Measurements from ENCODE around the gene CAMTA1.

Gene CAMTA1

DNA sequence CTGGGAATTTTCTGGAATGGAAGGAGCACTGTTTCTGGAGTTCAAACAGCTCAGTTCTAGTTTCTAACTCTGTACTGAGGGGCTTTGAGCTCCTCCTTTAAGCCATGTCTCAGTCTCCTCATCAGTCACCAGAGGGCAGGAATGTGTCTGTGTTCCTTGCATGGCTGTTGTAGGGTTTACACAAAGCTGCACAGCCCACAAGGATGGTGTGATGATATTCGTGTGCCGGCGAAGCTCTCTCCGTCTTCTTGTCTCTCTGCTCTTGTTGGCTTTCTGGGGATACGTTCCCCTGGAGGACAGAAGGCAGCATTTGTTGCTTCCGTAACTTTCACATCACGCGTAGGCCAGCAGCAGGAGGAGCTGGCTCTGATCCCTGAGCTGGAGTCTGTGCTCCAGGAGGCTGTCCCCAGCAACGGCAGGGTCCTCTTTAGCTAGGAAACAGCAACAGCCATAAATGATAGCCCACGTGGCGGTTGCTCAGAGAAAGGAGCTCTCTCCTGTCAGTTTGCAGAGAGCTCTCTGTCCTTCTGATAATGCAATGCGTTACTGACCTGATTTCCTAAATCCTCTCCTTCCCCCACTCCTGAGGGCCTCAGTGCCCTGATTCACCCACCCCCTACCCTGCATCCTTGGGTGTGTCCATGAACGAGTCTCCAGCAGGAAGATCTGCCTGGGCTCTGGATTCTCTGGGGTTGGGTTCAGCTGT, 796.7 kb downstream of the CAMTA1 start:
- H3K27me3 ChIP-seq (ENCODE audit: insufficient read depth, poor library complexity, severe bottlenecking) = no peaks in the 10 kb centered on the region
- H3K36me3 ChIP-seq (ENCODE audit: low read depth) = no peaks in the 10 kb centered on the region
- TF ChIP-seq, protein P1, sequence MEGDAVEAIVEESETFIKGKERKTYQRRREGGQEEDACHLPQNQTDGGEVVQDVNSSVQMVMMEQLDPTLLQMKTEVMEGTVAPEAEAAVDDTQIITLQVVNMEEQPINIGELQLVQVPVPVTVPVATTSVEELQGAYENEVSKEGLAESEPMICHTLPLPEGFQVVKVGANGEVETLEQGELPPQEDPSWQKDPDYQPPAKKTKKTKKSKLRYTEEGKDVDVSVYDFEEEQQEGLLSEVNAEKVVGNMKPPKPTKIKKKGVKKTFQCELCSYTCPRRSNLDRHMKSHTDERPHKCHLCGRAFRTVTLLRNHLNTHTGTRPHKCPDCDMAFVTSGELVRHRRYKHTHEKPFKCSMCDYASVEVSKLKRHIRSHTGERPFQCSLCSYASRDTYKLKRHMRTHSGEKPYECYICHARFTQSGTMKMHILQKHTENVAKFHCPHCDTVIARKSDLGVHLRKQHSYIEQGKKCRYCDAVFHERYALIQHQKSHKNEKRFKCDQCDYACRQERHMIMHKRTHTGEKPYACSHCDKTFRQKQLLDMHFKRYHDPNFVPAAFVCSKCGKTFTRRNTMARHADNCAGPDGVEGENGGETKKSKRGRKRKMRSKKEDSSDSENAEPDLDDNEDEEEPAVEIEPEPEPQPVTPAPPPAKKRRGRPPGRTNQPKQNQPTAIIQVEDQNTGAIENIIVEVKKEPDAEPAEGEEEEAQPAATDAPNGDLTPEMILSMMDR (IDR thresholded peaks at IDR 0.05; ENCODE audit: poor library complexity, severe bottlenecking) = no peak
- no peak overlapping the region for H3K27ac ChIP-seq (ENCODE audit: poor library complexity, severe bottlenecking)
- H3K9me3 ChIP-seq (ENCODE audit: severe bottlenecking) = no peaks in the 10 kb centered on the region
- no peak for ATAC-seq (ENCODE audit: low read depth)
- H3K4me3 ChIP-seq (ENCODE audit: severe bottlenecking) = no peak overlapping the region
- peak; percentile 25 for DNase-seq (ENCODE audit: low spot score)
- no peaks in the 10 kb centered on the region for H3K4me1 ChIP-seq (ENCODE audit: insufficient read depth, poor library complexity, severe bottlenecking)

DNA sequence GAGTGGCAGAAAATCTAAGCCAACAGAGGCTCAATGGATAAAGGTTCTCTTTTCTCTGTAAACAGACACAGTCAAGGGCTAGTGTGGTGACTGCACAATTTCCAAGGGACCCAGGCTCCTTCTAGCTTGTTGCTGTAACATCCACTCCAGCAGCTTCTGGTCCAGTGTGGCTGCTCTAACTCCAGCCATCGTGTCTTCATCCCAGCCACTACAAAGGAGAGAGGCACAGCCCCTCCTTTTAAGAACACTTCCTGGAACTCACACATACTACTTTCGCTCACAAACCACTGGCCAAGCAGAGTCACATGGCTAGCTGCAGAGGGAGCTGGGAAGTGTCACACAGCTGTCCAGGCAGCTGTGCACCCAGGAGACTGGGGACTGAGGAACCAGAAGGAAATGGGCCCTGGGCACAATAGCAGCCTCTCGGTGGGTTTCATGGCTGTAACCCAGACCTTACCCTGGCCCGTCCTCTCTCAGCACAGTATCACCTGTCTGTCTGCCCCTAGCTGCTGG, 797.3 kb downstream of the CAMTA1 start:
- TF ChIP-seq, protein P1 (IDR thresholded peaks at IDR 0.05; ENCODE audit: poor library complexity, severe bottlenecking) = no peak
- Histone ChIP-seq H3K27me3 (ENCODE audit: insufficient read depth, poor library complexity, severe bottlenecking) (no peaks in the 10 kb centered on the region), H3K4me3 (ENCODE audit: severe bottlenecking) (no peak overlapping the region), H3K4me1 (ENCODE audit: insufficient read depth, poor library complexity, severe bottlenecking) (no peaks in the 10 kb centered on the region), H3K9me3 (ENCODE audit: severe bottlenecking) (no peaks in the 10 kb centered on the region), H3K27ac (ENCODE audit: poor library complexity, severe bottlenecking) (no peak overlapping the region), H3K36me3 (ENCODE audit: low read depth) (no peaks in the 10 kb centered on the region)
- no peak for DNase-seq (ENCODE audit: low spot score)
- no peak for ATAC-seq (ENCODE audit: low read depth)

DNA sequence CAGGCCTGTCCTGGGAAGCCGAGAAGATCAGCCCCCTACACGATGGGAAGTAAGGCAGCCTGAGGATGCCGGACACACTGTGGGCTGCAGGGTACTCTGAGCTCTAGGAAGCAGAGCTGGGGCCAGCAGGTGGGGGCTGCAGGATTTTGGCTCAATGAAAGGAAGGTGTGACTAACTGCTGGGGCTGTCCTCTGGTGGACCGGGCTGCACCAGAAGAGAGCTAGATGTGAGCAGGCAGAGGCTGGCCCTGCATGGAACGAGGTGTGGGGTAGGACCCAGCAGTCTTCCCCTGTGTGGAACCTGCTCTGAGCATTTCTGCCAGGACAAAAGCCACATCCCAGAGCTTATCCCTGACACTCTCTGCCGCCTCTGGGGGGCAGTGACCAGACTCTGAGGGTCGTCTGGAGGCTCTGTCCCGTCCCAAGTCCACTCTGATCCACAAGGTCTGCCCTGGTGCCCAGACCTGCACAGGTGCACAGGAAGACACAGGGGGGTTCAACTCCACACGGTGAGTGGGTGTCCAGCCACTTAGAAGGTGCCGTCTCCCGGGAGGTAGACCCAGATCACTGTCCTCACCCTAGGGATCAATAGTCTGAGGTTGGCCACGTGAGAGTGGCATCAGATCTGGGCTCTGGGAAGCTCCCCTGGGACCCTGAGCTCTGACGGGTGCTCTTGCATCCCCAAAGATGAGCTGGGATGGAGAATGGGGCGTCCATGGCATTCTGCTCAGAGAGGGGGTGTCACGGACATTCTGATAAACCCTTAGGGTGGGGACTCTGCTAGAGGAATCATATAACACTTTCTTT, 798.2 kb downstream of the CAMTA1 start:
- Histone ChIP-seq H3K4me3 (ENCODE audit: severe bottlenecking) (no peak overlapping the region), H3K27ac (ENCODE audit: poor library complexity, severe bottlenecking) (no peak overlapping the region), H3K36me3 (ENCODE audit: low read depth) (no peaks in the 10 kb centered on the region), H3K27me3 (ENCODE audit: insufficient read depth, poor library complexity, severe bottlenecking) (no peaks in the 10 kb centered on the region), H3K9me3 (ENCODE audit: severe bottlenecking) (no peaks in the 10 kb centered on the region), H3K4me1 (ENCODE audit: insufficient read depth, poor library complexity, severe bottlenecking) (no peaks in the 10 kb centered on the region)
- DNase-seq (ENCODE audit: low spot score) (peak; percentile 33), ATAC-seq (ENCODE audit: low read depth) (no peak)
- TF ChIP-seq, protein P1 (IDR thresholded peaks at IDR 0.05; ENCODE audit: poor library complexity, severe bottlenecking) = no peak

DNA sequence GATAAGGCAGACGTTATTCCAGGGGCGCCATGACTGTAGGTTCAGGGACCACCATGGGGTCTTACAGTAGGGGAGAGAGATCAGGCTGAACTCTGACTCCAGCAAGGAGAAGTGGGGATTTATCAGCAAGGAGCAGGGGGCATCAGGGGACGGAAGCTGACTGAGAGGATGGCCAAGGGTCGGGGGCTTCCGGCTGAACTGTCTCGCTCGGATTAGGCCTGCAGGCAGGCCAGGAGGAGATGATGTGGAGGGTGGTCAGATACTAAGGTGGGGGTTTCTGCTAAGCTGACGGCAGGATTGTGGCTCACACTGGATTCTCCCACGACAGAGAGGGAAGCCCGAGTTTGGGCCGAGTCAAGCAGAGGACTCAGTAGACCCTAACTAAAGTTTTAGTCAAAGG, 798.9 kb downstream of the CAMTA1 start:
- Histone ChIP-seq H3K36me3 (ENCODE audit: low read depth) (no peaks in the 10 kb centered on the region), H3K4me1 (ENCODE audit: insufficient read depth, poor library complexity, severe bottlenecking) (no peaks in the 10 kb centered on the region), H3K27ac (ENCODE audit: poor library complexity, severe bottlenecking) (no peak overlapping the region), H3K9me3 (ENCODE audit: severe bottlenecking) (no peaks in the 10 kb centered on the region), H3K27me3 (ENCODE audit: insufficient read depth, poor library complexity, severe bottlenecking) (no peaks in the 10 kb centered on the region), H3K4me3 (ENCODE audit: severe bottlenecking) (no peak overlapping the region)
- no peak for ATAC-seq (ENCODE audit: low read depth)
- peak; percentile 28 for DNase-seq (ENCODE audit: low spot score)
- TF ChIP-seq, protein P1 (IDR thresholded peaks at IDR 0.05; ENCODE audit: poor library complexity, severe bottlenecking) = no peak

Measured in RWPE2 (cell line).